ENCODE measurements around the gene AGPS.
"Not testable (repeated sequence)": the region's sequence is repeated elsewhere in the genome, so short reads cannot be mapped to it uniquely, and the experiment has no call there.

AGPS gene

GRCh38 chr2:177391822-177392372, 676 bp upstream of the AGPS start:
- DNase-seq, result no peak

GRCh38 chr2:177393203-177393755, 706 bp downstream of the AGPS start:
- DNase-seq, result no peak

- DNase-seq, result no peak
These were observed 1.4 kb downstream of the AGPS start for GRCh38 chr2:177393824-177394593.

- DNase-seq, result no peak
These were observed 2.0 kb downstream of the AGPS start for GRCh38 chr2:177394594-177394973.

- no peak for DNase-seq
These were observed 2.9 kb downstream of the AGPS start for GRCh38 chr2:177395351-177396065.

- DNase-seq, result no peak
These were observed 4.3 kb downstream of the AGPS start for GRCh38 chr2:177396703-177397460.

GRCh38 chr2:177397481-177398289, 5.1 kb downstream of the AGPS start:
- no peak for DNase-seq

GRCh38 chr2:177398290-177398683, 5.7 kb downstream of the AGPS start:
- DNase-seq, result no peak

- no peak for DNase-seq
These were observed 6.2 kb downstream of the AGPS start for GRCh38 chr2:177398791-177399190.

GRCh38 chr2:177399376-177399775, 6.8 kb downstream of the AGPS start:
- no peak for DNase-seq

GRCh38 chr2:177400337-177400923, 7.9 kb downstream of the AGPS start:
- DNase-seq, result no peak

- no peak for DNase-seq
These were observed 9.5 kb downstream of the AGPS start for GRCh38 chr2:177402096-177402495.

- no peak for DNase-seq
These were observed 11.3 kb downstream of the AGPS start for GRCh38 chr2:177403838-177404237.

GRCh38 chr2:177404243-177404642, 11.7 kb downstream of the AGPS start:
- no peak for DNase-seq

- DNase-seq, result no peak
These were observed 12.6 kb downstream of the AGPS start for GRCh38 chr2:177405029-177405692.

GRCh38 chr2:177406182-177406581, 13.6 kb downstream of the AGPS start:
- DNase-seq, result no peak

- DNase-seq, result no peak
These were observed 14.5 kb downstream of the AGPS start for GRCh38 chr2:177407031-177407430.

- DNase-seq, result not testable (repeated sequence)
These were observed 18.1 kb downstream of the AGPS start for GRCh38 chr2:177410629-177411028.

- DNase-seq, result no peak
These were observed 21.1 kb downstream of the AGPS start for GRCh38 chr2:177413703-177414102.

GRCh38 chr2:177419274-177419673, 26.7 kb downstream of the AGPS start:
- no peak for DNase-seq

- no peak for DNase-seq
These were observed 29.7 kb downstream of the AGPS start for GRCh38 chr2:177422271-177422670.
